Hematopoietic multipotent progenitor cell (in vitro differentiated cells): ENCODE results near the gene BDKRB1. TPM values are rescaled to one million over a fixed set of nuclear protein-coding genes. Genes with fewer than 3 reads are reported as not detected.

Source experiments
- DNase-seq, 3 donors: peaks; one replicate each; pipeline ENCODE4 v3.0.0-alpha.2; 2011 to 2015; ENCODE audit warnings: low read depth in 2 of 3, low spot score in 2 of 3
- total RNA-seq: library from RNA; depleted of rRNA; stranded (reverse); fragments of >200 nt; gene quantifications from one replicate; pipeline ENCODE4 v1.2.3, GENCODE V29; 2012

The BDKRB1 gene
- not detected for total RNA-seq

DNA sequence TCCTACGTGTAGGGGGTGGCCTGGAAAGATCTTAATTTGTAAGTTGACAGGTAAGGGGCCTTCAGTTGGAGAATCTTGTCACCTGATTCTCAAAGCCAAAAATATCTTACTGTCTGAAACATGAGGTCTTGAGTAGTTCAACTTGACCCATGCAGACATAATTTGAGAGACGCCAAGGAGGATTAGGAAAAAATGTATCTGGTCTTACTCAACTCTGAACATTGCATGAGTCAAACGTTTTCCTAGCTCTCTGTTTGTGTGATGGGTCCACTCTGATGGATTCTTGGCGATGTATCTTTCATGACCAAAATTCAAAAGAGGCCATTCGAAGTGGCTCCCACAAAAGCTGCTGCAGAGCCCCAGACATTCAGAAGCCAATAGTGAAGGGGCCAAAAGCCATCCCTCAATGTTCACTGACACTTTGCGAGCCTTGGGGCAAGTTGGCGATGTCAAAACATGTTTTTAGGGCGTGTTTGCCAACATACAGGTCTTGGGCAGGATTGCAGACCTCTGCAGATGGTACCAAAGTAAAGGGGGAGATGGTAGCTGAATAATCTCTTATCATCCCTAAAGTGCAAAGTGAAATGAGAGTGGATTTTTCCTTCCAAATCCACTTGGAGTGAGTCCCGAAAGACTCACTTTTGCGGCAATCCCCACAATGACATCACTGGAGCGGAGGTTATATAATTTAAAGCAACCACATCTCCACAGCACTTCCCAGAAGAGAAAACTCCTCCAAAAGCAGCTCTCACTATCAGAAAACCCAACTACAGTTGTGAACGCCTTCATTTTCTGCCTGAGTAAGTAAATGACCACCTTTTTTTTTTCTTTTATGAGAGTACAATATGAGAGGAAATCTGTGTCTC lies at the start of gene BDKRB1:
Gene BDKRB1 (plus strand): TSS at position 710 of the 866 bp plus-strand sequence. CDS start 7,473 bp downstream, outside the sequence.
- no peak for DNase-seq

GRCh38 chr14:96206461-96206860 lies 49.5 kb upstream of the BDKRB1 start:
- DNase-seq: no peak

DNA sequence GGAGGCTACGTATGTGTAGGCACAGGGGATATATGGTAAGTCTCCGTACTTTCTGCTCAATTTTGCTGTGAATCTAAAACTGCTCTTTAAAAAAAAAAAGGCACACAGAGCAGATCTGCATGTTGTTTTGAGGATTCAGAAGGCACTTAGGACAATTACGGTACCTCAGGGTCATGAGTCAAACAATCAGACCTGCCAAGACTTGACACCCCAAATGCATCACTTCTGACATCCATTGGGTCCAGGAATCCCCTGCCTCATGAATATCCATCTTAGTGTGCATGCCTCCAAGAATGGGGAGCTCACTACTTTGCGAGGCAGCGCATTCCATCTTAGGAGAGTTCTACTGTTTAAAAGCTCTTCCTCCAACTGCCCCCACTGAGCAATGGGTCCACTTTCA lies 48.3 kb upstream of the BDKRB1 start:
- no peak for DNase-seq

- DNase-seq: no peak
Measured at GRCh38 chr14:96208739-96209138, 47.3 kb upstream of the BDKRB1 start.

- no peak for DNase-seq
Measured at GRCh38 chr14:96212140-96212539, 43.9 kb upstream of the BDKRB1 start.

DNA sequence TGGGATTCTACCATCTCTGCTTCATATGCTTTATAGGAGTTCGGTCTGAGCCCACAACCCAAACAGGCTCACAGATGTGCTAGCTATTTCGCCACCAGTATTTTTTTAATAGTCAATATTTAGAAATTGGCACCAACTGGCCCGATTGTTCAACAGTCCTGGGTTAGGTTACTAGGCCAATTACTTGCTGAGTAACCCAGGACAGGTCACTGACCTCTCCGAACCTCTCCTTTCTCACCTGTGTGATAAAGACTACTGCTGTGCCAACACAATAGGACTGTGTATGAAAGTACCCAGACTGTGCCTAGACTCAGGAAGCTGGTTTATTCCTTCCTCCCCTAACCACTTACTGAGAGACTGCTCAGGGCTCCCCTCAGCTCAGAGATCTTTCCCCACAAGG lies 43.1 kb upstream of the BDKRB1 start:
- no peak for DNase-seq

GRCh38 chr14:96213871-96214465 lies 42.0 kb upstream of the BDKRB1 start:
- DNase-seq: no peak

DNA sequence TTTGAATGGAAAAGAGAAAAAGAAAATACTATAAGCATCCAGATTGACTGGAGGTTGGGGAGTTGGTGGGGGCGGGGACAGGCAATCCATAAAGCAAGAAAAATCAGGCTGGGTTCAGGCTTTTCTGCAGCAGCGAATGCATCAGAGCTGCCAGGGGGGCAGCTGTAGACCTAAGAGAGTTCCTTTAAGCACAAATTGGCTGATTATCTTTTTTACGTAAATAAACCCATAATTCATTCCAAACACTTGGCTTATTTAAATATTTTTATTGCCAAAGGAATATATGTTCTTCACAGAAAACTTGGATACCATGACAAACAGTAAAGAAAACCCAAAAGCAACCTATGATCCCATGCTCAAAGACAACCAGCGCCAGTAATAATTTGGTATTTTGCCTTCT lies 41.2 kb upstream of the BDKRB1 start:
- DNase-seq: no peak

DNA sequence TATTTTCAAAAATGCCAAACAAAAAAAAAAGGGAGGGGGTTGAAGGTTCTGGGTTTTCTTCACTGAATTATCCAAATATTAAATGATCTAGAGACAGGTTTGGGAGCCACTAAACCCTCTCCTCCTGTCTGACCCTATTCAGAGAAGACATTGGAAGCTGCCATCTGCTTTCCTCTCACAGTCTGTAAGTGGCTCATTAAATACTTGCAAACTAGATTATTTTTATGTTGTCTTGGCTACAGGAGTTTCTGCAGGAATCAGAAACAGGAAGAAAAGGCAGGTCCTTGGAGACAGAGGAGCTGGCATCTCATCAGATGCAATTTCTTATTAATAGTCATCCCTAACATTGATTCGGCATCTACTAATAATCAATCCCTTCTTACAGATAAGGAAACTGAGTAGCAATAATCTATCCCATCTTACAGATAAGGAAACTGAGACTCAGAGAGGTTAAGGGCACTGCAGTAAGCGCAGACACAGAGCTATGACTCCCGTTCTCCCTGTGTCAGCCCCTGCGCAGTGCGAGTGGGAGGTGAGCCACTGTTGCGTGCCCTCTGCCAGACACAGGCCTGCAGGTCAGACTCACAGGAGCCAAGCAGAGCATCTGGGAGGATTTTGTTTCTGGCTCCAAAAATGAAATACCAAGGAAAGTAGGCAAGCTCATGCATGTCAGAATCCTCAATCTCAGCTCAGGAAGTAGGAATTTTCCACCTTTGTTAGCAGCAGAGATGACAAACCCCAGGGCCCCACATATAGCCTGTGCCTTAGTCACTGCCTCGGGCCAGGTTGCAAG lies 40.4 kb upstream of the BDKRB1 start:
- DNase-seq: no peak

GRCh38 chr14:96216627-96217026 lies 39.4 kb upstream of the BDKRB1 start:
- no peak for DNase-seq

DNA sequence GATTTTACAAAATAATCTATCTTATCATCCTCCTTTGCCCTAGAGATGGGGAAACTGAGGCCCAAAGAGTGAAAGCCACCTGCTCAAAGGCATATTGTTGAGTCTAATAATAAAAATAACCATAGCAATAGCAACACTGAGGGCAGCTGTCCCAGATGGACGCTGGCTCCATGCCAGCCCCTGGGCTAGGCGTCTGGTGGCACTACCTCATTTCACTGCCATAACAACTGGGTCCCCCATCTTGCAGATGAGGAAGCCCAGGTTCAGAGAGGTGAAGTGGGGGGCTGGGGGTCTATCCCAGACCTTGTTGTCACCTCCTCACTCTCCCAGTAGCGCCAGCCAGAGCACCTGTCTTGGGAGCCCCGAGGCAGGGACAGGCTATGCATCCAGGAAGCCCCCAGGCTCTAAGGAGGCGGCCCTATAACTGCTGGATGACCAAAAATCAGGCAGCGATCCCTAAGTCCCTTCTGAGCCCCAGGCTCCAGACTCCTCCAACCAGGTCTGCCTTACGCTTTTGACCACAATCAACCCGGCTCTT lies 38.6 kb upstream of the BDKRB1 start:
- DNase-seq: no peak

GRCh38 chr14:96221109-96221650 lies 34.8 kb upstream of the BDKRB1 start:
- DNase-seq: no peak

DNA sequence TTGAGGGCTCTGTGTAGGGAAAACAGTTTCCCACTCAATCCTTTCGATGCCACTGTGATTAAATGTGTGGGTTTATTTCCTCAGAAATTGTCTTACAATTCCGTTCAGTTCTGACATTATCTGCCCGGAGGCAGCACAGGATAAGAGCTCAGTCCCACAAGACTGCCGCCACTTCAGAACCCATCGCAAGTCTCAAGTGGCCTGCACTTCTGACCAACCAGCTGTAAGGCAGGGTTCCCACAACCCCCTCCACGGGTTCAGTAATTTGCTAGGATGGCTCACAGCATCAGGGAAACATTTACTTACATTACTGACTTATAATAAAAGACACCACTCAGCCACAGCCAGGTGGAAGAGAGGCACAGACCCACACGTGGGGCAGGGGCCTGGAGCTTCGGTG lies 34.2 kb upstream of the BDKRB1 start:
- DNase-seq: no peak

DNA sequence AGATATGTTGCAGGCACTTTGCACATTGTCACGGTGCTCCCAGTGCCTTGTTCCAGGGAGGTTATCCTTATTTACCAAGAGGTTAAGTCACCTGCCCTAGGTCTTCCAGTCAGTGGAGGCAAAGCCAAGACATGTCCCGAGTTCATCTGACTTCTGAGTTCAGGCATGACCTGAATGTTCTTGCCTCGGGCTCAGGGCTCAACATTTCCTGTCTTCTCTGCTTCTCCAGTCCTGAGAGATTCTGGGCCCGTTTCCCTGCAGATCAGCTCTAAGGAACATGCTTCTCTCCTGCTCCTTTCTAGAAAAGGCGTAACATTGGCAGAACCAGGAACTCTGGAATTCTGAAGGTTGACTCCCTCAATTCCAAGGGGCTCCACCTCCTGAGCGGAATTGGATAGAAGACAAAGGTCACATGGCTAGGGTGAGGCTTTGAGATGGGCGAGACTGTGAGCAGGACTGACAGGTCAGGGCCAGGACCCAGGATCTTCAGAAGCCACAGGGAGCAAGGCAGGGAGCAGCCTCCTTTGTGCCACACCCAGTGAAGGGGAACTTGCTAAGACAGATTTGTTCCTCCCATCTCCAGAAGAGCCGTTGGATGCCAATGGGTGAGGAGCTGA lies 31.4 kb upstream of the BDKRB1 start:
- no peak for DNase-seq

DNA sequence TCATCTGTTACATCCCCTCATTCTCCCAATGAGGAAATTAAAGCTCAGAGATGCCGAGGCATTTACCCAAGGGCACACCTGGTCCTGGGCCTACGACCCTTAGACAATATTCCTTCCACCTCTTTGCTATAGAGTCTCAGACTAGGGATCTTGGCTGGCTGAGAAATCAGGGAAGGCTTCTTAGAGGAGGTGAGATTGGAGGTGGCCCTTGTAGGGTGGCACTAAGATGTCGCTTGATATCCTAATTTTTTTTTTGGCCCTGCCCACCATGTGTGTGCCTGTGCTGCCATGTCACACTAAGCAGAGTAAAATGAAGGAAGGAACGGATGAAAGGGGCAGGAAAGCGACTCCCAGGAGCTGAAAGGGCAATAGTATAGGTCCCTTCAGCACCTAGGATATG lies 30.8 kb upstream of the BDKRB1 start:
- no peak for DNase-seq

DNA sequence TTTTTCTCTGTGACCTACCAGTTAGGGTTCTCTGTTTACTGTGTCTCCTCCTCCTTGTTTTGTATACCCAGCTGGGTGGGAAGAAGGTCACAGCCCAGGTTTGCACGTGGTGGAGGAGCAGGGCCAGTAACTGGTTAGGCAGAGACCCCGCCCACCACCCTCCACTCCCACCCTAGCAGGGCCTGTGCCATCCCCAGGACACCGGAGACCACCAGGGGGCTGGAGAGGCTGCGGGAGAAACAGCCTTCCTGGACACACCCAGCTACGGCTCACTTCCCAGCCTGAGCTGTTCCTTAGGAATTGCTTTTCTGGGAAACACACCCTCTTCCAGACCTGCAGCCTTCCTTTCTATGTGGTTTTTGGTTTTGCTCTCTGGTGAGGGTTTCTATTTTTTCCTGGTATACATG lies 30.3 kb upstream of the BDKRB1 start:
- DNase-seq: no peak

- no peak for DNase-seq
Measured at GRCh38 chr14:96227428-96227827, 28.6 kb upstream of the BDKRB1 start.

- no peak for DNase-seq
Measured at GRCh38 chr14:96229315-96229714, 26.7 kb upstream of the BDKRB1 start.

DNA sequence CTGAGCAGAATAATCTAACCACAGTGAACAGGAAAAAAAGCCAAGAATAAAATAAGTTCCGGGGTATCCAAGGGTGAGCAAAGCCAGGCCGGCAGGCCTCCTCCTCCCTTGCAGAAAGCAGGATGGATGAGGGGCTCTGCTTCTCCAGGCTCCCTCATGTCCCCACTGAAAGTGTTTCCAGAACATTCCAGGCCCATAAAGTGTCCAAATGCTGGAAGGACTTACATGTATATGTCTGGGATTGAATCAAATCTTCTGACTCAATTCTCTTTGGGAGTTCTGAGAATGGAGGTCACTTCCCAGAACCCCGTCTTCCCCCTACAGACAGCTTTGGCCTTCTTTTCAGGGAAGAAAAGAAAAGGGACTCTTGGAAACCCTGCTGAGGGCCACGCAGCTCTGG lies 25.0 kb upstream of the BDKRB1 start:
- no peak for DNase-seq

DNA sequence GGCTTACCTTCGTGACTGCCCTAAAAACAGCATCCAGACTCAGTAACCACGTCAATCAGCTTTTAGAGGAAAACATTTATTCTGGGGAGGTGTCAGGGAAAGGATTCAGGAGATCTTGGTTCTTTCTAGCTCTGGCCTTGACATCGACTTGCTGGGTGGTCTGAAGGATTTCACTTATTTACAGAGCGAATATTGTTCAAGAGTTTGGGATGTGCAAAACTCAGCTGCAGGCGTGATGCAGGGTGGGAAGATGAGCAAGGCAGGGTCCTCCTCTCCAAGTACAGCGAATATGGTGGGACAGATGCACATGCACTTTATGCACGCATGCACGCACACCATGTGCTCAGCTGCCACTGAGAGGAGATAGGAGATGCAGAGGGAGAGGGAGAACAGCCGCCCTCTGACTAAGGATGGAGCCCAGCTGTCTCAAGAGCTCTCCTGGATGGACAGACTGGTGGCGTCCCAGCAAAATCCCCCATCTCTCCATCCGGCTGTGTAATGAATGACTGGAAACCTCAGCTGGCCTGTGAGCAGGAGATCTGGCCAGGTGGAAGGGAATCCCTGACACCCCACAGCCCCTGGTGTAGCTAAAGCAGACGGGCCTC lies 24.4 kb upstream of the BDKRB1 start:
- DNase-seq: no peak
